Transverse colon (tissue), 4 donors: Measurements from ENCODE around the gene H19. TPM values are rescaled to one million over a fixed set of nuclear protein-coding genes. Genes with fewer than 3 reads are reported as not detected.

Source experiments
- DNase-seq: peaks from one replicate; pipeline ENCODE4 v3.0.0-alpha.2; 2019
- H3K27ac ChIP-seq, 4 donors: fragments of 200-600 bp; sonication (generic); 2 replicates each; pipeline ENCODE4 v1.5.1; 2016 to 2018; ENCODE audit warnings: inconsistent platforms in 4 of 4
- H3K27me3 ChIP-seq: fragments of 200-600 bp; sonication (generic); 2 replicates; pipeline ENCODE4 v1.5.1; 2017; ENCODE audit warnings: inconsistent platforms
- H3K36me3 ChIP-seq, 4 donors: fragments of 200-600 bp; sonication (generic); 2 replicates each; pipeline ENCODE4 v1.5.1; 2017 to 2019; ENCODE audit warnings: inconsistent platforms in 4 of 4
- H3K4me1 ChIP-seq, 4 donors: fragments of 200-600 bp; sonication (generic); 2 replicates each; pipeline ENCODE4 v1.5.1; 2017 to 2020; ENCODE audit warnings: inconsistent platforms in 4 of 4
- H3K4me3 ChIP-seq, 4 donors: fragments of 200-600 bp; sonication (generic); 1 replicate in 1 of 4; 2 replicates in 3 of 4; pipeline versions ENCODE4 v1.5.1 to v1.6.1; 2017 to 2019; ENCODE audit warnings: inconsistent platforms in 4 of 4
- H3K9me3 ChIP-seq, 2 donors: fragments of 200-600 bp; sonication (generic); 2 replicates each; pipeline ENCODE4 v1.5.1; 2017 to 2019; ENCODE audit warnings: inconsistent platforms in 2 of 2
- EP300 ChIP-seq: sonication (generic); formaldehyde crosslinking; IDR thresholded peaks from one replicate; pipeline ENCODE4 v1.6.1; 2017; ENCODE audit warnings: antibody characterized with exemption, low read depth
- POLR2A ChIP-seq: fragments of 450-650 bp; IDR thresholded peaks from one replicate; pipeline ENCODE4 v1.6.1; 2016; ENCODE audit warnings: antibody characterized with exemption, mild to moderate bottlenecking, moderate library complexity
- POLR2AphosphoS5 ChIP-seq, 3 donors: sonication (generic); formaldehyde crosslinking; IDR thresholded peaks; one replicate each; pipeline ENCODE4 v1.6.1; 2016; ENCODE audit warnings: antibody characterized with exemption in 3 of 3
- WGBS, 2 donors: methylation state at CpG; one replicate each; pipeline ENCODE4 v1.1.5; 2018; ENCODE audit warnings: low coverage in 1 of 2; 5-methylcytosine and 5-hydroxymethylcytosine counted together
- in situ Hi-C, 4 donors: fragments of 200-750 bp; cut with MboI; loops; one replicate each; pipeline versions ENCODE4 v1.15.0 to v1.15.1; 2017; ENCODE audit warnings: low sequenced_read_pairs in 3 of 4, low pct_ligation_motif_present in 1 of 4, low pct_unique_long_range_greater_than_20kb in 1 of 4
- intact Hi-C: fragments of 100-400 bp; cut with DNase I; formaldehyde crosslinking; loops from one replicate; pipeline ENCODE4 v1.15.1; 2023; ENCODE audit warnings: low total_unique reads
- total RNA-seq, 4 donors: library from RNA; depleted of rRNA; stranded (reverse); fragments of >200 nt; gene quantifications; one replicate each; pipeline ENCODE4 v1.1.0, GENCODE V29; 2016
- TF ChIP-seq, protein P1 (sequence below), 5 experiments: fragments of 200-600 bp in 3 of 5; fragments of 450-650 bp in 2 of 5; sonication (generic) in 3 of 5; IDR thresholded peaks; 1 replicate in 2 of 5; 2 replicates in 3 of 5; pipeline ENCODE4 v1.5.1; 2016 to 2017; ENCODE audit warnings: antibody characterized with exemption in 5 of 5, inconsistent platforms in 3 of 5, mild to moderate bottlenecking in 2 of 5, moderate library complexity in 1 of 5

H19 gene
- total RNA-seq, 4 donors from 2014 or later = 20.7 to 102 (median 24.7) TPM

DNA sequence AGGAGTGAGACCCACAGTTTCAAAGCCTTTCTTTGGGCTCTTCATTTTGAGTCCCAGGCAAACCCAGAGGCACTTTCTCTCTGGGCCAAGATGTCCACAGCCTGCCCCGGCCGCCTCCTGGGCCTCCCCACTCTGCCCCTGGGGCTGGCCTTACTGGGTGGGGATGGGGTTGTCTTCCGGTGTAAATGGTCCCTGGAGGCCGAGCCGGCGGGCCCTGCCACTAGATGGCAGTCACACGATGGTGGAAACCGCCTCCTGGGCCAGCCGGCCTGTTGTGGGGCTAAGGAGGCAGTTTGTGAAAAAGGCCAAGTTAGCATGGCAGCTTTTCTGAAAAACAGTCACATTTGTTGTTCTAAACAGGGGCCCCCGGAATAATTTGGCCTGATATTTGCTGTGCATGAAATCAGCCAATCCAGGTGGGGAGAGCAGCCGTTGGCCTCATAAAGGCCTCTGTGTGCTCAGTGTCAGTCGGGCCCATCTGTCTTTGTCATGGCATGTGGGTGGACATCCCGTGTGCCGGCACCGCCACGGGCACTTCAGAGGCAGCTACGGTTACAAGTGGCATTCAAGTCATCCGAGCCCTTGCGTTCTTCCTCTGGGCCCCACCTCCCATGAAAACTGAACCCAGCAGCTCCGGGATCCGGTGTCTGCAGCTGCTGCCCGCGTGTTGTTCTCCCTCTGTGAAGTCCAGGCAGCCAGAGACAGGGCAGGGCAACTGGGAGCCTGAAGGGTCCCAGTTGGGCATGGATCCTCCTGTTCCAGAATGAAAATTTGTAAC lies 44.0 kb downstream of the H19 start:
- no CpG with 5 or more reads among the region's 23 CpGs for WGBS, 2 donors
- H3K27ac ChIP-seq = no peak overlapping the region
- no peak overlapping the region for H3K4me3 ChIP-seq
- H3K9me3 ChIP-seq = no peaks in the 10 kb centered on the region
- no peaks in the 10 kb centered on the region for H3K36me3 ChIP-seq
- intact Hi-C loops = no loop called here
- no peak for DNase-seq
- in situ Hi-C loops = no loop called here
- no peaks in the 10 kb centered on the region for H3K27me3 ChIP-seq
- TF ChIP-seq, protein P1, sequence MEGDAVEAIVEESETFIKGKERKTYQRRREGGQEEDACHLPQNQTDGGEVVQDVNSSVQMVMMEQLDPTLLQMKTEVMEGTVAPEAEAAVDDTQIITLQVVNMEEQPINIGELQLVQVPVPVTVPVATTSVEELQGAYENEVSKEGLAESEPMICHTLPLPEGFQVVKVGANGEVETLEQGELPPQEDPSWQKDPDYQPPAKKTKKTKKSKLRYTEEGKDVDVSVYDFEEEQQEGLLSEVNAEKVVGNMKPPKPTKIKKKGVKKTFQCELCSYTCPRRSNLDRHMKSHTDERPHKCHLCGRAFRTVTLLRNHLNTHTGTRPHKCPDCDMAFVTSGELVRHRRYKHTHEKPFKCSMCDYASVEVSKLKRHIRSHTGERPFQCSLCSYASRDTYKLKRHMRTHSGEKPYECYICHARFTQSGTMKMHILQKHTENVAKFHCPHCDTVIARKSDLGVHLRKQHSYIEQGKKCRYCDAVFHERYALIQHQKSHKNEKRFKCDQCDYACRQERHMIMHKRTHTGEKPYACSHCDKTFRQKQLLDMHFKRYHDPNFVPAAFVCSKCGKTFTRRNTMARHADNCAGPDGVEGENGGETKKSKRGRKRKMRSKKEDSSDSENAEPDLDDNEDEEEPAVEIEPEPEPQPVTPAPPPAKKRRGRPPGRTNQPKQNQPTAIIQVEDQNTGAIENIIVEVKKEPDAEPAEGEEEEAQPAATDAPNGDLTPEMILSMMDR (IDR thresholded peaks at IDR 0.05) = peak in 2 of 5 experiments; percentile 33 to 39
- TF ChIP-seq EP300 (no peak), POLR2A (no peak)
- no peaks in the 10 kb centered on the region for H3K4me1 ChIP-seq

DNA sequence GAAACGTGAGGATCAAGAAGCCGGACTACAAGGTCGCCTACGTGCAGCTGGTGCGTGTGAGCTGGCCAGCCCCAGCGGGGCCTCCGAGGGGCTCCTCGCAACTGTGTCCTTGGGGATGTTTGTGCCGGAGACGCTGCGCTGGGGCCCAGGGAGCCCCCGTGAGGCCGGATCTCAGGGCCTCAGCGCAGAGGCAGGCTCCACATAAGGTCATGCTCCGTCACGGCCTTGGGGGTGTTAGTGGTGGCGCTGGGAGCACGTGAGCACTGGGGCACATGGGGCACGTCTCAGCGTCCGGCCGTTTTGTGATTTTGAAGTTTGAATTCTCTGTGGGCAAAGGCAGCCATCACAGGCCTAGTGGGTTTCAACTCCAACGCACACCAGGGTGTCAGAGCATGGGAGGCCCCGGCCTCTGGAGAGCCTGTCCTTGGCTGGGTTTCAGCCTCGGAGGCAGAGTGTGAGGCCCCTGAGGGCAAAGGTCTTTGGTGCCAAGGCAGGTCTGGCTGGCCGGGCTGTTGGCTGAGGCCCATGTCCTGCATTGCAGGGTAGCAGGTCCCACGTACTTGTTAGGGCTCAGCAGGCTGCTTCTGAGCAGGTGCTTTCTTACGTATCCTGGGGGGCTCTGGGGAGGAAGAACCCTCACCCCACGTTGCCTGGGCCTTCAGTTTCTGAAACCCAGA lies 44.7 kb downstream of the H19 start:
- no peak for DNase-seq
- no peak for TF ChIP-seq POLR2AphosphoS5 (IDR thresholded peaks at IDR 0.05)
- no peak for TF ChIP-seq POLR2A
- TF ChIP-seq EP300 = no peak
- TF ChIP-seq, protein P1 (IDR thresholded peaks at IDR 0.05) = no peak

DNA sequence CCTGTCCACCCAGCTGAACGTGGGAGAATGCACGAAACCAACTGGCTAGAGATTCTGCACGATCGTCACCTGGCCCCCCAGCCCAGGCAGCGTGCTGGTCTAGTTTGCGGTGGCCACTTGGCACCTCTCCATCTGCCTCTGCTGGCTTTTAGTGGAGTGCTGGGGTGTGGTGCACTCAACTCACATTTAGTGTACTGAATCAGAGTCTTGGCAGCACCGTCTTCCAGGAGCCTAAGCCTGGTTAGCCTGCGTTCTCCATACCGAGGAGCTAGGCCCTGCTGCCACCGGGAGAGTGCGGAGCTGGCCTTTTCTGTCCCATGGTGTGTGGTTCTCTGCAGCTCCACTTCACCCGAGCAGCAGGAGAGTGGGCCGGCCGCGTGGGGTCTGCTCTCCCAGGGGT lies 47.7 kb downstream of the H19 start:
- in situ Hi-C loops (no loop called here), intact Hi-C loops (loop anchor here (10.0 kb wide), 1 partner anchor 55 kb away; the partner anchor contains the start of gene PRR33)
- no peak for TF ChIP-seq EP300
- no peak for TF ChIP-seq POLR2A
- TF ChIP-seq, protein P1 (IDR thresholded peaks at IDR 0.05) = no peak
- TF ChIP-seq POLR2AphosphoS5 (IDR thresholded peaks at IDR 0.05) = no peak

More for the DNA sequence above, 44.7 kb downstream of the H19 start:
- H3K4me1 ChIP-seq = no peaks in the 10 kb centered on the region
- no peaks in the 10 kb centered on the region for H3K9me3 ChIP-seq
- WGBS, 2 donors = no CpG with 5 or more reads among the region's 29 CpGs
- intact Hi-C loops = no loop called here
- no peak overlapping the region for H3K27ac ChIP-seq
- H3K36me3 ChIP-seq = no peaks in the 10 kb centered on the region
- no peaks in the 10 kb centered on the region for H3K27me3 ChIP-seq
- H3K4me3 ChIP-seq = no peak overlapping the region
- in situ Hi-C loops = no loop called here

DNA sequence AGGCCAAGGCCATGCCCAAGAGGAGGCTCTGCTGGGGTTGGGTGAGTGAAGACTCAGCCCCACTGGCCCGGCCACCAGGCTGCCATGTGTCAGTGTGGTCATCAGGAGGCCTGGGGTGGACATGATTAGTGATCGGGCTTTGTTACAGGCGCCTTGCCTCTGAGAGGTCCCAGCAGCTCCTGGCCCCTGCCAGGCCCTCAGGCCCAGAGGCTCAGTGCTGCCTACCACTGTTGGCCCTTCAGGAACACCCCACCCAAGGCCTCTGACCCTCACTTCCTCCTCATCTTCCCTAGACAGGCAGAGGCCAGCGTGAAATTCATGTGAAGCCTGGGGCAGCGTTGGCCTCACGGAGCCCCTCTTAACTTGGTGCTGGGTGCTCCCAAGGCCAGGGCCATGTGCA lies 48.3 kb downstream of the H19 start:
- intact Hi-C loops (loop anchor here (10.0 kb wide), 1 partner anchor 55 kb away; the partner anchor contains the start of gene PRR33), in situ Hi-C loops (no loop called here)
- Histone ChIP-seq H3K4me3 (no peak overlapping the region), H3K9me3 (no peaks in the 10 kb centered on the region), H3K36me3 (no peaks in the 10 kb centered on the region), H3K27ac (no peak overlapping the region), H3K4me1 (no peaks in the 10 kb centered on the region), H3K27me3 (no peaks in the 10 kb centered on the region)
- WGBS, 2 donors = no CpG with 5 or more reads among the region's 6 CpGs
- no peak for DNase-seq
- TF ChIP-seq POLR2AphosphoS5 (IDR thresholded peaks at IDR 0.05) (no peak), POLR2A (no peak), EP300 (no peak)
- TF ChIP-seq, protein P1 (IDR thresholded peaks at IDR 0.05) = no peak

More for the DNA sequence above, 47.7 kb downstream of the H19 start:
- Histone ChIP-seq H3K9me3 (no peaks in the 10 kb centered on the region), H3K4me3 (no peak overlapping the region), H3K27ac (no peak overlapping the region), H3K36me3 (no peaks in the 10 kb centered on the region), H3K27me3 (no peaks in the 10 kb centered on the region), H3K4me1 (no peaks in the 10 kb centered on the region)
- no CpG with 5 or more reads among the region's 15 CpGs for WGBS, 2 donors
- no peak for DNase-seq
